Stimulated activated CD4-positive, alpha-beta T cell treated with anti-CD3 and anti-CD28 coated beads, Interleukin-15, amount 100 ng/mL, for 24 hours (primary cell): Measurements from ENCODE around the gene PTGIS.

Experiments
- DNase-seq: peaks from one replicate; pipeline ENCODE4 v3.0.0-alpha.2; 2020

Gene PTGIS

GRCh38 chr20:49523767-49524360 lies 44.1 kb downstream of the PTGIS start:
- no peak for DNase-seq

- DNase-seq, result no peak
Measured at GRCh38 chr20:49521356-49521755, 46.6 kb downstream of the PTGIS start.

- DNase-seq, result no peak
Measured at GRCh38 chr20:49519777-49520359, 48.1 kb downstream of the PTGIS start.

- no peak for DNase-seq
Measured at GRCh38 chr20:49519212-49519712, 48.7 kb downstream of the PTGIS start.

GRCh38 chr20:49518576-49518975 lies 49.4 kb downstream of the PTGIS start:
- no peak for DNase-seq

GRCh38 chr20:49517805-49518100 lies 50.2 kb downstream of the PTGIS start:
- no peak for DNase-seq

GRCh38 chr20:49516916-49517804 lies 50.8 kb downstream of the PTGIS start:
- no peak for DNase-seq

- no peak for DNase-seq
Measured at GRCh38 chr20:49515586-49515985, 52.4 kb downstream of the PTGIS start.

GRCh38 chr20:49513517-49513916 lies 54.4 kb downstream of the PTGIS start:
- DNase-seq, result no peak

GRCh38 chr20:49513009-49513408 lies 54.9 kb downstream of the PTGIS start:
- DNase-seq, result no peak

GRCh38 chr20:49511788-49512525 lies 56.0 kb downstream of the PTGIS start:
- no peak for DNase-seq

- DNase-seq, result no peak
Measured at GRCh38 chr20:49510562-49511122, 57.3 kb downstream of the PTGIS start.

- peak; percentile 11 for DNase-seq
Measured at GRCh38 chr20:49508435-49509199, 59.3 kb downstream of the PTGIS start.

GRCh38 chr20:49507741-49508434 lies 60.0 kb downstream of the PTGIS start:
- DNase-seq, result no peak

GRCh38 chr20:49505518-49505917 lies 62.4 kb downstream of the PTGIS start:
- DNase-seq, result no peak

GRCh38 chr20:49503176-49503575 lies 64.8 kb downstream of the PTGIS start:
- no peak for DNase-seq

- DNase-seq, result no peak
Measured at GRCh38 chr20:49501917-49502316, 66.0 kb downstream of the PTGIS start.

GRCh38 chr20:49497398-49497669 lies 70.6 kb downstream of the PTGIS start:
- DNase-seq, result no peak

- no peak for DNase-seq
Measured at GRCh38 chr20:49496553-49497397, 71.2 kb downstream of the PTGIS start.

GRCh38 chr20:49496043-49496442 lies 71.9 kb downstream of the PTGIS start:
- DNase-seq, result no peak

GRCh38 chr20:49490689-49491088 lies 77.2 kb downstream of the PTGIS start:
- DNase-seq, result no peak
